ENCODE measurements around the gene CHST9.

DNA sequence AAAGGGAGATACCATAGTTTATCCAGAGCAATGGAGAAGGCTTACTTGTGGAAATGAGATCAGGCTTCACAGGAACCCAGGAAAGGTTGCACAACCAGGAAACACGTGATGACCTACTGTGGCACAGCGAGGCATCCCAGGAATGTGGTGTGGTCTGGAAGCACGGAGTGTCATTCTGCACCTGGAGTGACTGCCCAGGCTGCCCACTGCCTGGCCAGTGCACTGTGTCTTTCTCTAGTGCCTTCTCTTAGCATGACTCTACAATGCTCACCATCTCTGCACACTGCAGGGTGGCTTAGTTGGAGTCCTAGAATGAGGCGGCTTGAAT lies 48.9 kb downstream of the CHST9 start:
- TF ChIP-seq, protein P1, sequence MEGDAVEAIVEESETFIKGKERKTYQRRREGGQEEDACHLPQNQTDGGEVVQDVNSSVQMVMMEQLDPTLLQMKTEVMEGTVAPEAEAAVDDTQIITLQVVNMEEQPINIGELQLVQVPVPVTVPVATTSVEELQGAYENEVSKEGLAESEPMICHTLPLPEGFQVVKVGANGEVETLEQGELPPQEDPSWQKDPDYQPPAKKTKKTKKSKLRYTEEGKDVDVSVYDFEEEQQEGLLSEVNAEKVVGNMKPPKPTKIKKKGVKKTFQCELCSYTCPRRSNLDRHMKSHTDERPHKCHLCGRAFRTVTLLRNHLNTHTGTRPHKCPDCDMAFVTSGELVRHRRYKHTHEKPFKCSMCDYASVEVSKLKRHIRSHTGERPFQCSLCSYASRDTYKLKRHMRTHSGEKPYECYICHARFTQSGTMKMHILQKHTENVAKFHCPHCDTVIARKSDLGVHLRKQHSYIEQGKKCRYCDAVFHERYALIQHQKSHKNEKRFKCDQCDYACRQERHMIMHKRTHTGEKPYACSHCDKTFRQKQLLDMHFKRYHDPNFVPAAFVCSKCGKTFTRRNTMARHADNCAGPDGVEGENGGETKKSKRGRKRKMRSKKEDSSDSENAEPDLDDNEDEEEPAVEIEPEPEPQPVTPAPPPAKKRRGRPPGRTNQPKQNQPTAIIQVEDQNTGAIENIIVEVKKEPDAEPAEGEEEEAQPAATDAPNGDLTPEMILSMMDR (IDR thresholded peaks at IDR 0.05) = no peak
- no peak for TF ChIP-seq EP300 (IDR thresholded peaks at IDR 0.05)

Measured in sigmoid colon (tissue), 4 donors.